Measurements from ENCODE around the gene MRPL12. TPM values are rescaled to one million over a fixed set of nuclear protein-coding genes. Genes with fewer than 3 reads are reported as not detected.

Gene MRPL12
- total RNA-seq, 1 experiment from 2014 or later = 140 TPM

DNA sequence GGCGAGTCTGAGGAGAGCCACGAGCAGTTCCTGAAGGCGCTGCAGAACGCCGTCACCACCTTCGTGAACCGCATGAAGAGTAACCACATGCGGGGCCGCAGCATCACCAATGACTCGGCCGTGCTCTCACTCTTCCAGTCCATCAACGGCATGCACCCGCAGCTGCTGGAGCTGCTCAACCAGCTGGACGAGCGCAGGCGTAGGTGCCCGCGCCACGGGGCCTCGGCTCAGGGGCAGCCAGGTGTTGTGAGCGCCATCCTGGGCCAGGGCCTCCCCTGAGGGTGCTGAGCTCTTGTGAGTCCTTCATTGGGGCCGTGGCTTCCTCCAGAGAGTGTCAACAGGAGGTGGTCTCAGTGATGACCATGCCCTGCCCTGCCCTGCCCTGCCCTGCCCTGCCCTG, 7.4 kb upstream of the MRPL12 start:
- H3K27ac ChIP-seq (ENCODE audit: insufficient read length, low read depth, low read length) = no peak overlapping the region

More for the DNA sequence above, 7.4 kb upstream of the MRPL12 start:
- no peaks in the 10 kb centered on the region for H3K27me3 Mint-ChIP-seq (ENCODE audit: low read depth)
- TF ChIP-seq, protein P1, sequence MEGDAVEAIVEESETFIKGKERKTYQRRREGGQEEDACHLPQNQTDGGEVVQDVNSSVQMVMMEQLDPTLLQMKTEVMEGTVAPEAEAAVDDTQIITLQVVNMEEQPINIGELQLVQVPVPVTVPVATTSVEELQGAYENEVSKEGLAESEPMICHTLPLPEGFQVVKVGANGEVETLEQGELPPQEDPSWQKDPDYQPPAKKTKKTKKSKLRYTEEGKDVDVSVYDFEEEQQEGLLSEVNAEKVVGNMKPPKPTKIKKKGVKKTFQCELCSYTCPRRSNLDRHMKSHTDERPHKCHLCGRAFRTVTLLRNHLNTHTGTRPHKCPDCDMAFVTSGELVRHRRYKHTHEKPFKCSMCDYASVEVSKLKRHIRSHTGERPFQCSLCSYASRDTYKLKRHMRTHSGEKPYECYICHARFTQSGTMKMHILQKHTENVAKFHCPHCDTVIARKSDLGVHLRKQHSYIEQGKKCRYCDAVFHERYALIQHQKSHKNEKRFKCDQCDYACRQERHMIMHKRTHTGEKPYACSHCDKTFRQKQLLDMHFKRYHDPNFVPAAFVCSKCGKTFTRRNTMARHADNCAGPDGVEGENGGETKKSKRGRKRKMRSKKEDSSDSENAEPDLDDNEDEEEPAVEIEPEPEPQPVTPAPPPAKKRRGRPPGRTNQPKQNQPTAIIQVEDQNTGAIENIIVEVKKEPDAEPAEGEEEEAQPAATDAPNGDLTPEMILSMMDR (conservative IDR thresholded peaks at IDR 0.05) = no peak
- no peak overlapping the region for H3K27ac Mint-ChIP-seq
- no peak overlapping the region for H3K23ac ChIP-seq (ENCODE audit: insufficient read length, low read depth, low read length)
- no CpG with 5 or more reads among the region's 22 CpGs for WGBS (ENCODE audit: extremely low coverage, insufficient read length, low lambda C conversion rate)
- no peak for DNase-seq
- no peak overlapping the region for H3K4ac ChIP-seq (ENCODE audit: low read depth, low read length)
- H2BK15ac ChIP-seq (ENCODE audit: low read depth, low read length) = no peak overlapping the region
- H4K91ac ChIP-seq (ENCODE audit: insufficient read length, low read depth, low read length) = no peak overlapping the region
- no peak overlapping the region for H2BK20ac ChIP-seq (ENCODE audit: low read depth, low read length, poor library complexity, severe bottlenecking)
- H3K4me1 Mint-ChIP-seq = peaks cover under 1% of the 10 kb centered on the region in 2 experiments; a peak in 1 of 4 replicates
- no peaks in the 10 kb centered on the region for H3K4me1 ChIP-seq (ENCODE audit: insufficient read depth, low read length)
- no peak overlapping the region for H2BK12ac ChIP-seq (ENCODE audit: insufficient read length, low read depth, low read length)
- H3K18ac ChIP-seq (ENCODE audit: insufficient read length, low read depth, low read length) = no peak overlapping the region
- H3K4me3 Mint-ChIP-seq = no peak overlapping the region
- no peaks in the 10 kb centered on the region for H3K79me2 ChIP-seq (ENCODE audit: insufficient read depth, low read length)
- H3T11ph ChIP-seq (ENCODE audit: low read length) = no peak overlapping the region
- no peak overlapping the region for H3K4me2 ChIP-seq (ENCODE audit: insufficient read depth, insufficient read length, low read length)
- no peak overlapping the region for H3K14ac ChIP-seq (ENCODE audit: insufficient read depth, low read length)
- H3K36me3 Mint-ChIP-seq (ENCODE audit: insufficient read depth in 1 of 3, low read depth in 3 of 3) = peaks cover 28 to 70% (median 58%) of the 10 kb centered on the region in 3 experiments; a peak in 6 of 7 replicates
- H2AK5ac ChIP-seq (ENCODE audit: insufficient read length, low read length) = no peak overlapping the region
- no peak overlapping the region for H2BK5ac ChIP-seq (ENCODE audit: insufficient read length, low read length)
- H3K23me2 ChIP-seq (ENCODE audit: insufficient read length, low read depth, low read length, poor library complexity, severe bottlenecking) = no peaks in the 10 kb centered on the region
- H2BK120ac ChIP-seq (ENCODE audit: low read depth, low read length, poor library complexity, severe bottlenecking) = no peak overlapping the region
- H3K9ac ChIP-seq (ENCODE audit: extremely low read depth, insufficient read length, low read length) = no peak overlapping the region
- H3K9me3 ChIP-seq (ENCODE audit: control insufficient read depth, low read depth, low read length) = no peaks in the 10 kb centered on the region
- no peaks in the 10 kb centered on the region for H3K79me1 ChIP-seq (ENCODE audit: insufficient read depth, low read depth, low read length, poor library complexity, severe bottlenecking)
- no peak overlapping the region for H3K56ac ChIP-seq (ENCODE audit: insufficient read length, low read depth, low read length)
- no peak overlapping the region for H2AFZ ChIP-seq (ENCODE audit: low read length)
- no peaks in the 10 kb centered on the region for H4K20me1 ChIP-seq (ENCODE audit: control insufficient read depth, insufficient read depth, insufficient read length)
- H3K9me3 Mint-ChIP-seq = no peaks in the 10 kb centered on the region
- H4K8ac ChIP-seq (replicated peaks; ENCODE audit: insufficient read length, low read depth, low read length) = no peak overlapping the region
- no peak overlapping the region for H4K5ac ChIP-seq (ENCODE audit: insufficient read length, low read depth, low read length)
- H3K27me3 ChIP-seq (ENCODE audit: insufficient read depth, low read length) = no peaks in the 10 kb centered on the region

Data from H9 (cell line).